ENCODE data around the gene PLCB1. TPM values are rescaled to one million over a fixed set of nuclear protein-coding genes. Genes with fewer than 3 reads are reported as not detected.
A peak's percentile ranks its signal among the peaks of the same experiment; 100 is the strongest.

PLCB1 gene
- total RNA-seq, 6 experiments from 2014 or later, result 17.2 to 25.7 (median 23.1) TPM

DNA sequence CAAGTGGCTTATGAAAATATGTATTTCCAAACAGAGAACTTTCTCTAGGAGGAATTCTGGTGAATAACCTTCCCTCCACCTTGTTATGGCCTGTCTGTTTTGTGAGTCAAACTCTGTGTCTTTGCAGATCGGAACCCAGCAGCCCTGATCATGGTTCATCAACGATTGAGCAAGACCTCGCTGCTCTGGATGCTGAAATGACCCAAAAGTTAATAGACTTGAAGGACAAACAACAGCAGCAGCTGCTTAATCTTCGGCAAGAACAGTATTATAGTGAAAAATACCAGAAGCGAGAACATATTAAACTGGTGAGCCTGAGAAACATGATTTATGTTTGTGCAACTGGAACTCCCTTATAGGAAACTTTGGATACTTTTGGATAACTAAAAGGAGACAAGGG lies 642.3 kb downstream of the PLCB1 start:
- no peaks in the 10 kb centered on the region for H3K27me3 Mint-ChIP-seq (ENCODE audit: insufficient read depth)
- no peak overlapping the region for H3K4me3 Mint-ChIP-seq
- no peaks in the 10 kb centered on the region for H3K9me3 Mint-ChIP-seq
- peaks cover 21% of the 10 kb centered on the region for H3K4me1 Mint-ChIP-seq (ENCODE audit: low read depth)
- no peak overlapping the region for H3K27ac Mint-ChIP-seq
- peaks cover 5% of the 10 kb centered on the region; the same call in 1 of the 2 replicates for H3K36me3 Mint-ChIP-seq (ENCODE audit: low read depth)
- DNase-seq, result no peak
- TF ChIP-seq, protein P1, sequence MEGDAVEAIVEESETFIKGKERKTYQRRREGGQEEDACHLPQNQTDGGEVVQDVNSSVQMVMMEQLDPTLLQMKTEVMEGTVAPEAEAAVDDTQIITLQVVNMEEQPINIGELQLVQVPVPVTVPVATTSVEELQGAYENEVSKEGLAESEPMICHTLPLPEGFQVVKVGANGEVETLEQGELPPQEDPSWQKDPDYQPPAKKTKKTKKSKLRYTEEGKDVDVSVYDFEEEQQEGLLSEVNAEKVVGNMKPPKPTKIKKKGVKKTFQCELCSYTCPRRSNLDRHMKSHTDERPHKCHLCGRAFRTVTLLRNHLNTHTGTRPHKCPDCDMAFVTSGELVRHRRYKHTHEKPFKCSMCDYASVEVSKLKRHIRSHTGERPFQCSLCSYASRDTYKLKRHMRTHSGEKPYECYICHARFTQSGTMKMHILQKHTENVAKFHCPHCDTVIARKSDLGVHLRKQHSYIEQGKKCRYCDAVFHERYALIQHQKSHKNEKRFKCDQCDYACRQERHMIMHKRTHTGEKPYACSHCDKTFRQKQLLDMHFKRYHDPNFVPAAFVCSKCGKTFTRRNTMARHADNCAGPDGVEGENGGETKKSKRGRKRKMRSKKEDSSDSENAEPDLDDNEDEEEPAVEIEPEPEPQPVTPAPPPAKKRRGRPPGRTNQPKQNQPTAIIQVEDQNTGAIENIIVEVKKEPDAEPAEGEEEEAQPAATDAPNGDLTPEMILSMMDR (IDR thresholded peaks at IDR 0.05), result no peak

DNA sequence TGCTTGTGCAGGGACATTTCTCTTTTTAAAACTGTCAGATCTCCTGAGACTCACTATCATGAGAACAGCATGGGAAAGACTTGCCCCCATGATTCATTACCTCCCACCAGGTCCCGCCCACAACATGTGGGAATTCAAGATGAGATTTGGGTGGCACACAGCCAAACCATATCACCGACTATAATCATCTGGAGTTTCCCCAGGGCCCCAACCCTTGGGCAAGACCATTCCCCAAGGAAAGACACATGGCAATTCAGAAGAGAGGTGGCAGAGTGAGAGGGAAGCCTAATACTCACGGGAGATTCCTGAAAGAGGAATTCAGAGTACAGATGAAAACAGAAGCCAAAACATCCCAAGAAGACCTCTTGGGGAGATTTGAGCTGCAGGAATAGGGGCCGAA lies 645.8 kb downstream of the PLCB1 start:
- peaks cover 9% of the 10 kb centered on the region; the same call in 1 of the 2 replicates for H3K36me3 Mint-ChIP-seq (ENCODE audit: low read depth)
- no peaks in the 10 kb centered on the region; the same call in 1 of the 2 replicates for H3K27me3 Mint-ChIP-seq (ENCODE audit: insufficient read depth)
- peaks cover 30% of the 10 kb centered on the region for H3K4me1 Mint-ChIP-seq (ENCODE audit: low read depth)
- H3K27ac Mint-ChIP-seq, result no peak overlapping the region; the same call in 1 of the 2 replicates
- TF ChIP-seq, protein P1 (IDR thresholded peaks at IDR 0.05), result no peak
- no peak for DNase-seq
- H3K4me3 Mint-ChIP-seq, result no peak overlapping the region
- H3K9me3 Mint-ChIP-seq, result no peaks in the 10 kb centered on the region

DNA sequence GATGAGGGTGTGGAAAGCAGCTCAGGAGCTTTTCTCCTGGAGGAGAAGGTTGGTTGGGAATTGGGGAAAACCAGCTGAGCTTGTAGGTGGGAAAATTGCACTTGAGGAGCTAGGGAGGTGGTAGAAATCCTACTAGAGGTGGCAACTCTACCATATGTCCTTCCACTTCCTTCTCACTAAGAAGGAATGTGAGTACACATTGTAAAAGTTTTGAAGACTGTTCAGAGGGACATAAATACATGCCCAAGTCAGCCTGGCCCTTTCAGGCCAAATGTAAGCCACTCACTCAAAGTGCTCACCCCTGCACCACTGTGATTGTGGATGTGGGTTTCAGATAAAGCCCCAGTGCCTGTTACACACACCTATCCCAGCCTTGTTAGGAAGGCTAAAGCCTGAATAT lies 646.3 kb downstream of the PLCB1 start:
- no peak for DNase-seq
- H3K4me3 Mint-ChIP-seq, result no peak overlapping the region
- no peak overlapping the region for H3K27ac Mint-ChIP-seq
- TF ChIP-seq, protein P1 (IDR thresholded peaks at IDR 0.05), result no peak
- peaks cover 35% of the 10 kb centered on the region for H3K4me1 Mint-ChIP-seq (ENCODE audit: low read depth)
- H3K36me3 Mint-ChIP-seq (ENCODE audit: low read depth), result peaks cover 9% of the 10 kb centered on the region; the same call in 1 of the 2 replicates
- H3K27me3 Mint-ChIP-seq (ENCODE audit: insufficient read depth), result no peaks in the 10 kb centered on the region; the same call in 1 of the 2 replicates
- no peaks in the 10 kb centered on the region for H3K9me3 Mint-ChIP-seq

DNA sequence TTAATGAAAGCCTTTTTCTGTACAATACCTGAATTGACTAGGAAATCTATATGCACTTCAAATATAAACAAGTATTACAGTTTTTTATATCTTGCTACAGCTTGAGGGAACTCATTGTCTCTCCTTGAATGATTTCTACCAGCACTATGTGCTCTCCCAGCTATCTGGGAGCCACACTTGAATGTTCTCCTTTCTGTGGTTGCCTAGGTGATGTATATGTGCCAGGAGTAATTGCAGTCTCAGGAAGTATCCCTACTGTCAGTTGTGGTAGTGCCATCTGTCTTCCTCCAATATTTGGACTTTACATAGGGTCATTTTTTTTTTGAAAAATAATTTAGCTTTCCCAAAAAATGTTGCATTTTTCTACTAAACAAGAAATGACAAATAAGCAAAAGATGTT lies 648.8 kb downstream of the PLCB1 start:
- peaks cover 40% of the 10 kb centered on the region for H3K4me1 Mint-ChIP-seq (ENCODE audit: low read depth)
- peaks cover 9% of the 10 kb centered on the region; the same call in 1 of the 2 replicates for H3K36me3 Mint-ChIP-seq (ENCODE audit: low read depth)
- DNase-seq, result no peak
- H3K27ac Mint-ChIP-seq, result no peak overlapping the region
- H3K4me3 Mint-ChIP-seq, result no peak overlapping the region
- H3K9me3 Mint-ChIP-seq, result no peaks in the 10 kb centered on the region
- TF ChIP-seq, protein P1 (IDR thresholded peaks at IDR 0.05), result no peak
- H3K27me3 Mint-ChIP-seq (ENCODE audit: insufficient read depth), result no peaks in the 10 kb centered on the region; the same call in none of the 2 replicates

DNA sequence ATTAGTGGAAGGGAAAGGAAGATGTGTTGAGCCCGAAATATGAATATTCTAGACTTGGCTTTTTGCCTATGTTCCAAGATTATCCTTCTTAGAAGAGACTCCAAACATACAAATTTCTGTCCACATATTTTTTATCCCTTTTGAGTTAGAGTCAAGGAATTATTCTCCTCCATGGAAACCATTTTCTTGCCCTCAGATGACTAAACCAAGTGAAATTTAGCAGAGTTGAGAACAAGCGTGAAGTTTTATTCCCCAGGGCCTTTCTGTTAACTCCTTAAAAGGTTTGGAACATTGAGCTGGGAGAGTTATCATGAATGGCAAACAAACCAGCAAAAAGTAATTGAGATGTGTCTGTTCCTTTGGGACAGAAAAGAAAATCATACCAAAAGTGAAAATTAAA lies 650.7 kb downstream of the PLCB1 start:
- Mint-ChIP-seq H3K9me3 (no peaks in the 10 kb centered on the region), H3K36me3 (ENCODE audit: low read depth) (peaks cover 4% of the 10 kb centered on the region; the same call in 1 of the 2 replicates), H3K27ac (peak overlapping the region; percentile 71), H3K4me3 (peak overlapping the region; percentile 1; the same call in 1 of the 2 replicates), H3K4me1 (ENCODE audit: low read depth) (peaks cover 30% of the 10 kb centered on the region), H3K27me3 (ENCODE audit: insufficient read depth) (no peaks in the 10 kb centered on the region; the same call in none of the 2 replicates)
- peak; percentile 40 for DNase-seq
- TF ChIP-seq, protein P1 (IDR thresholded peaks at IDR 0.05), result no peak

Data from HFFc6 (cell line).